Adrenal gland (tissue), 12 donors: ENCODE results near the gene ARMS2. TPM values are rescaled to one million over a fixed set of nuclear protein-coding genes. Genes with fewer than 3 reads are reported as not detected.
A peak's percentile ranks its signal among the peaks of the same experiment; 100 is the strongest.

Experiments used
- DNase-seq, 7 donors: peaks; one replicate each; pipeline ENCODE4 v3.0.0-alpha.2; 2019 to 2020
- H3K27ac ChIP-seq, 5 donors: fragments of 200-600 bp; sonication (generic) in 4 of 5; 1 replicate in 3 of 5; 2 replicates in 2 of 5; pipeline versions ENCODE4 v1.5.1 to v1.8.0; 2016 to 2020; ENCODE audit warnings: mild to moderate bottlenecking in 1 of 5
- H3K27me3 ChIP-seq: fragments of 200-600 bp; 2 replicates; pipeline ENCODE4 v1.8.0; 2021
- H3K36me3 ChIP-seq, 2 donors: fragments of 200-600 bp; replicated peaks in 1 of 2; 1 replicate in 1 of 2; 2 replicates in 1 of 2; pipeline versions ENCODE4 v1.5.1 to v1.8.0; 2018 to 2022
- H3K4me1 ChIP-seq, 2 donors: fragments of 200-600 bp; replicated peaks in 1 of 2; 1 replicate in 1 of 2; 2 replicates in 1 of 2; pipeline versions ENCODE4 v1.5.1 to v1.8.0; 2018 to 2021
- H3K4me3 ChIP-seq, 4 donors: fragments of 200-600 bp; sonication (generic) in 3 of 4; one replicate each; pipeline ENCODE4 v1.5.1; 2016 to 2018
- H3K9me3 ChIP-seq, 3 donors: fragments of 200-600 bp; sonication (generic) in 1 of 3; replicated peaks in 1 of 3; 1 replicate in 2 of 3; 2 replicates in 1 of 3; pipeline versions ENCODE4 v1.5.1 to v1.8.0; 2016 to 2021
- POLR2A ChIP-seq, 2 donors: fragments of 450-650 bp; IDR thresholded peaks; one replicate each; pipeline ENCODE4 v1.6.1; 2017; ENCODE audit warnings: antibody characterized with exemption in 2 of 2, mild to moderate bottlenecking in 2 of 2, moderate library complexity in 1 of 2
- WGBS, 4 donors: extraction: QIAGEN DNeasy Blood & Tissue Kit in 2 of 4; methylation state at CpG; one replicate each; pipeline versions ENCODE4 v1.1.5 to v1.1.7; 2013 to 2017; 5-methylcytosine and 5-hydroxymethylcytosine counted together
- intact Hi-C, 2 donors: fragments of 100-400 bp; cut with DNase I; formaldehyde crosslinking; loops; one replicate each; pipeline versions ENCODE4 v1.14.1 to v1.15.0; 2022 to 2023
- polyA plus RNA-seq, 3 donors: library from polyadenylated mRNA; stranded (reverse); fragments of 200-250 nt in 2 of 3; fragments of 350-450 nt in 1 of 3; fragmentation: Illumina TruSeq in 1 of 3; extraction: RNeasy Lipid Tissue Mini Kit (QIAGEN cat#74804) in 1 of 3; gene quantifications; one replicate each; pipeline ENCODE4 v1.2.3, GENCODE V29; 2013 to 2014
- total RNA-seq, 9 donors: library from RNA; depleted of rRNA in 4 of 9; stranded (reverse); fragments of >200 nt in 4 of 9; fragments of 120-200 nt in 1 of 9; fragmentation: NEBNext Ultra II Directional in 1 of 9; extraction: Animal tissue kit (Norgen Biotek cat#: 25700) in 1 of 9; gene quantifications; one replicate each; pipeline versions ENCODE4 v1.1.0 to v1.2.4, GENCODE V29; 2013 to 2023
- TF ChIP-seq, protein P1 (sequence below), 6 experiments: fragments of 450-650 bp in 4 of 6; fragments of 200-600 bp in 2 of 6; sonication (generic) in 1 of 6; IDR thresholded peaks; 1 replicate in 5 of 6; 2 replicates in 1 of 6; pipeline versions ENCODE4 v1.5.1 to v1.8.0; 2016 to 2021; ENCODE audit warnings: antibody characterized with exemption in 6 of 6, mild to moderate bottlenecking in 2 of 6, moderate library complexity in 1 of 6
- donor health status: healthy with polysubstance abuse.
- donor health status: Bipolar disorder and iron deficiency.
- donor health status: DM: yes; HTN: yes; CAD: no.
- donor health status: DM: no; HTN: no; CAD: no.
- donor health status: DM: no; HTN: no; CAD: no.
- donor health status: DM: yes; HTN: yes; CAD: no.

ARMS2 gene
- total and polyA plus RNA-seq, 12 donors = 0.13 TPM; not detected in 11

DNA sequence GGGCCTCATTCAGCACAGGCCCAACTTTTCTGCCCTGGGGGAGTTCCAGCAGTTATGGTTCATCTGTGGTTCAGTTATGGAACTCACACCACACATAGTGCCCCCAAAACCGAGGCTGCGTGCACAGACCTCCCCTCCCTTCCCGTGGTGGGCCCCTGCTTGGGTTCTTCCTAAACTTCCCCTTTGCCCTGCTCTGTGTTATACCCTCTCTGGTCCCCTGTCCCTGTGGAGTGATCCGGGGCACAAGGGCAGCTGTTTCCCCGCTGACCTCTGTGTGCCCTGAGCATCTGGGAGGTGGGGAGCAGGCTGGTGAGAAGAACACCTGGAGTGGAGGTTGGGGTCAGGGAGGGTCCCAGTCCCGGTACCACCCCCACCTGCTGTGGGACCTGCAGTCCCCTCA is 46.3 kb downstream of the ARMS2 start:
- DNase-seq = no peak
- intact Hi-C loops = no loop called here
- WGBS, 4 donors = 82 to 100% (median 89%) methylated on average over 1 to 6 of the region's 6 CpGs

DNA sequence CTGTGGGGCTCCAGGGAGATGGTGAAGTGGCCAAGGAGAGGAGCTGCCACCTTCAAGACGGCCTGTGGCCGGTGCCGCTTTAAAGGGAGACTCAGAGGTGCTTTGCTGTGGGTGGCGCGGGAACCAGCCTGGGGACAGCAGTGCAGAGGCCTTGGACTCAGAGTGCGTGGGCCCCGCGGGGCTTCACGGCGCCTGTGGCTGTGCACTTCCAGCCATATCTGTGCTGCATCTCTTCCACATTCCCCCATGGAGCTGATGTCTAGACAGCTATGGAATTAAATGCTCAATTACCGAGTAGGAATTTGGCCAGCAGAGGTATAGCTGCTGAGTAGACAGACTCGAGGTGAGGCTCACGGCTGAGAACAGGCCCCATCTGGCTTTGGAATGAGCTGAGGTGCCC is 48.6 kb downstream of the ARMS2 start:
- intact Hi-C loops = no loop called here
- Histone ChIP-seq H3K27ac (no peak overlapping the region), H3K9me3 (no peaks in the 10 kb centered on the region), H3K4me1 (peaks cover 0 to 14% of the 10 kb centered on the region in 2 donors), H3K27me3 (no peaks in the 10 kb centered on the region), H3K36me3 (peaks cover 0 to 5% of the 10 kb centered on the region in 2 donors), H3K4me3 (no peak overlapping the region)
- no peak for DNase-seq
- 83 to 95% (median 93%) methylated on average over 12 to 13 of the region's 13 CpGs for WGBS, 4 donors
- TF ChIP-seq, protein P1, sequence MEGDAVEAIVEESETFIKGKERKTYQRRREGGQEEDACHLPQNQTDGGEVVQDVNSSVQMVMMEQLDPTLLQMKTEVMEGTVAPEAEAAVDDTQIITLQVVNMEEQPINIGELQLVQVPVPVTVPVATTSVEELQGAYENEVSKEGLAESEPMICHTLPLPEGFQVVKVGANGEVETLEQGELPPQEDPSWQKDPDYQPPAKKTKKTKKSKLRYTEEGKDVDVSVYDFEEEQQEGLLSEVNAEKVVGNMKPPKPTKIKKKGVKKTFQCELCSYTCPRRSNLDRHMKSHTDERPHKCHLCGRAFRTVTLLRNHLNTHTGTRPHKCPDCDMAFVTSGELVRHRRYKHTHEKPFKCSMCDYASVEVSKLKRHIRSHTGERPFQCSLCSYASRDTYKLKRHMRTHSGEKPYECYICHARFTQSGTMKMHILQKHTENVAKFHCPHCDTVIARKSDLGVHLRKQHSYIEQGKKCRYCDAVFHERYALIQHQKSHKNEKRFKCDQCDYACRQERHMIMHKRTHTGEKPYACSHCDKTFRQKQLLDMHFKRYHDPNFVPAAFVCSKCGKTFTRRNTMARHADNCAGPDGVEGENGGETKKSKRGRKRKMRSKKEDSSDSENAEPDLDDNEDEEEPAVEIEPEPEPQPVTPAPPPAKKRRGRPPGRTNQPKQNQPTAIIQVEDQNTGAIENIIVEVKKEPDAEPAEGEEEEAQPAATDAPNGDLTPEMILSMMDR (IDR thresholded peaks at IDR 0.05) = no peak
- TF ChIP-seq POLR2A (IDR thresholded peaks at IDR 0.05) = no peak

More for the DNA sequence above, 46.3 kb downstream of the ARMS2 start:
- no peak overlapping the region for H3K27ac ChIP-seq
- H3K27me3 ChIP-seq = no peaks in the 10 kb centered on the region
- peaks cover 0 to 14% of the 10 kb centered on the region in 2 donors for H3K4me1 ChIP-seq
- no peak overlapping the region for H3K4me3 ChIP-seq
- TF ChIP-seq, protein P1 (IDR thresholded peaks at IDR 0.05) = no peak
- TF ChIP-seq POLR2A (IDR thresholded peaks at IDR 0.05) = no peak
- no peaks in the 10 kb centered on the region for H3K9me3 ChIP-seq
- H3K36me3 ChIP-seq = no peaks in the 10 kb centered on the region

DNA sequence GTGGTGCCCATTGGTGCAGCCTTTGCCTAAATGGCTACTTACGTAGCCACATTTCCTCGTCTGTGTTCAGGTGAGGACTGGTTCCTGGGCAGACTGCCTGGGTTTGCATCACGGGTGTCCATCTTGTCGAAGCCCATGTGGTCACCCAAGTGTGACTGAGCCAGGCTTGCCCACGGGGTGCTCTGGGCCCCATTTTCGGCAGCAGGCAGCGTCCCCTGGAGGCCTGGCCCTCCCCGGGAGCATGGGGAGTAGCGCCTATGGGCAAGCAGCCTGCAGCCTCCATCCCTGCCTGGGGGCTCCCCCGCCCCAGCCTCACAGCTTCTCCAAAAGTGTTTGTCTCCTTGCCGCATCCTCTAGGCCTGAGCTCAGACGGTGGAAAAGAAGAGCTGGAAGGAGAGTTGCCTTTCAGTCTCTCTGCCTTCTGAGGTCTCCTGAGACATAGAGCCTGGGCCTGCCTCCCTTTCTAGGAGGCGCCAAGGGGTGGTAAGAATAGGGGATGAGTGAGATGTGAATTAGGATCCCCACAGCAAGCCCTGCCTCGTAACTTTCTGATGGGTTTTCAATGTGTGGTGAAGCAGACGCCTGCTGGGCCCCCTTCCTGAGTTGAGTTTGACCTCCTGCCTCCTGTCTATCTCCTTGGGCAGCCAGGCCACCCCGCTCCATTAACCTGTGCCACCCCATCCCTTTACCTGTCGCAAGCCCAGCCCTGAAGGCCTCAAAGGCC is 49.6 kb downstream of the ARMS2 start:
- peaks cover 0 to 10% of the 10 kb centered on the region in 2 donors for H3K4me1 ChIP-seq
- H3K4me3 ChIP-seq = no peak overlapping the region
- H3K27ac ChIP-seq = no peak overlapping the region
- no peaks in the 10 kb centered on the region for H3K9me3 ChIP-seq
- intact Hi-C loops = no loop called here
- H3K36me3 ChIP-seq = peaks cover 0 to 14% of the 10 kb centered on the region in 2 donors
- 83 to 94% (median 91%) methylated on average over 9 to 17 of the region's 17 CpGs for WGBS, 4 donors
- DNase-seq = no peak
- TF ChIP-seq POLR2A (IDR thresholded peaks at IDR 0.05) = no peak
- TF ChIP-seq, protein P1 (IDR thresholded peaks at IDR 0.05) = no peak
- H3K27me3 ChIP-seq = no peaks in the 10 kb centered on the region

DNA sequence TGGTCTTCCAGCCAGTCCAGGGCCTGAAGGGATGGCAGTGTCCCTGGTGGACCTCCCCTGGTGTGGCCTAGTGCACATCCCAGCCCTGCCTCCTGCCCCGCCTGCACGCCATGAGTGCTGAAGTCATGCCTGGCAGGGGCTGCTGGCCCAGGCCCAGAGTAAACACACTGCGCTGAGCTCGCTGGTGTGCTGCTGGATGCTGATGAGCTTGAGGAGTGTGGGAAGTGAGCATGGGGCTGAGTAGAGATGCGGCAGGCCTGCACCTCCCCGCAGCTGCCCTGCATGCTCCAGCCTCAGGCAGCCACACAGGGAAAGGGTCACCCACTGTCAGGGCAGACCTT is 50.1 kb downstream of the ARMS2 start:
- intact Hi-C loops = no loop called here
- Histone ChIP-seq H3K4me3 (no peak overlapping the region), H3K36me3 (peaks cover 0 to 14% of the 10 kb centered on the region in 2 donors), H3K4me1 (peaks cover 0 to 4% of the 10 kb centered on the region in 2 donors), H3K27ac (no peak overlapping the region), H3K9me3 (no peaks in the 10 kb centered on the region), H3K27me3 (no peaks in the 10 kb centered on the region)
- TF ChIP-seq POLR2A (IDR thresholded peaks at IDR 0.05) = no peak
- TF ChIP-seq, protein P1 (IDR thresholded peaks at IDR 0.05) = no peak
- DNase-seq = peak; percentile 34 to 70 (median 48)
- WGBS, 4 donors = 30 to 80% (median 56%) methylated on average over 1 to 6 of the region's 6 CpGs
